ENCODE measurements around the gene CDH13. TPM values are rescaled to one million over a fixed set of nuclear protein-coding genes. Genes with fewer than 3 reads are reported as not detected.

Gene CDH13
- total and polyA plus RNA-seq, 10 of the 15 experiments (the other 5 are each of a cell fraction or from before 2014, with no cell fraction given): under 0.01 to 0.05 TPM; not detected in 8

DNA sequence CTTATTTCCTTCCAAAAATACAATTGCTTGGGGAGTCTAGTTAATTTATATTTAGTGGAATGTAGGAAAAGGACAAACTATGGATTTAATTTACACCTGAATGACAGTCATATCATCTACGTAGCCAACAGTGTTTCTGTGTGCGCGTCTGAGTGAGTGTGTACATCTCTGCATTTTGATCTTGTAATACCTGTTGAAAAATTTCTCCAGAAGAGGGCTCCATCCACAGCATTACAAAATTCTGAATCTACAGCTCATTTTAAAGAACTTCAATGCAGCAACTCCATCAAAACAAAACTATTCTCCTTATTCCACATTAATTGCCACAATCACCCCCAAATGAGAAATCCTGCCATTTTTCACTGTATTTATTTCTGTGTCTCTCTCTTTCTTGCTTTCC is 3.9 kb downstream of the CDH13 start:
- intact Hi-C loops (cut with micrococcal nuclease; ENCODE audit: unreplicated experiment): loop anchor here (10.0 kb wide), 2 partner anchors 164 to 584 kb away; no protein-coding TSS in a partner anchor
- ChIA-PET RAD21 (ENCODE audit: unreplicated experiment) (interaction anchor here (0.6 to 0.8 kb wide), 4 partner anchors 10 to 188 kb away, joined by 3 read pairs; no protein-coding TSS in a partner anchor), CTCF (interaction anchor here (0.6 to 2.1 kb wide), 15 partner anchors 8 to 622 kb away, joined by 3 to 17 read pairs (median 4); no protein-coding TSS in a partner anchor), SMC1A (ENCODE audit: uncharacterized antibody, unreplicated experiment) (interaction anchor here (0.7 to 1.0 kb wide), 7 partner anchors 9 to 367 kb away, joined by 3 to 5 read pairs (median 3); no protein-coding TSS in a partner anchor), POLR2A (interaction anchor here (0.6 kb wide), 1 partner anchor 175 kb away, joined by 4 read pairs; no protein-coding TSS in a partner anchor)
- H3K4me1 ChIP-seq (ENCODE audit: control insufficient read depth, insufficient read depth, low read length): no peaks in the 10 kb centered on the region
- no peak for DNase-seq (ENCODE audit: low read depth, low spot score)
- H3K9me3 ChIP-seq (replicated peaks; ENCODE audit: control insufficient read depth, insufficient read depth, low read length): no peaks in the 10 kb centered on the region
- TF ChIP-seq RCOR1 (conservative IDR thresholded peaks at IDR 0.05; ENCODE audit: low read depth, low read length) (no peak), RAD21 (IDR thresholded peaks at IDR 0.05; ENCODE audit: insufficient read depth, low read depth, low read length) (peak; percentile 56), SMC3 (IDR thresholded peaks at IDR 0.05; ENCODE audit: borderline replicate concordance, low read length) (peak; percentile 32; the same call in 1 of the 2 replicates), CHD2 (IDR thresholded peaks at IDR 0.05; ENCODE audit: borderline replicate concordance, low read depth, low read length) (no peak)
- TF ChIP-seq, protein P1, sequence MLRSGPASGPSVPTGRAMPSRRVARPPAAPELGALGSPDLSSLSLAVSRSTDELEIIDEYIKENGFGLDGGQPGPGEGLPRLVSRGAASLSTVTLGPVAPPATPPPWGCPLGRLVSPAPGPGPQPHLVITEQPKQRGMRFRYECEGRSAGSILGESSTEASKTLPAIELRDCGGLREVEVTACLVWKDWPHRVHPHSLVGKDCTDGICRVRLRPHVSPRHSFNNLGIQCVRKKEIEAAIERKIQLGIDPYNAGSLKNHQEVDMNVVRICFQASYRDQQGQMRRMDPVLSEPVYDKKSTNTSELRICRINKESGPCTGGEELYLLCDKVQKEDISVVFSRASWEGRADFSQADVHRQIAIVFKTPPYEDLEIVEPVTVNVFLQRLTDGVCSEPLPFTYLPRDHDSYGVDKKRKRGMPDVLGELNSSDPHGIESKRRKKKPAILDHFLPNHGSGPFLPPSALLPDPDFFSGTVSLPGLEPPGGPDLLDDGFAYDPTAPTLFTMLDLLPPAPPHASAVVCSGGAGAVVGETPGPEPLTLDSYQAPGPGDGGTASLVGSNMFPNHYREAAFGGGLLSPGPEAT (IDR thresholded peaks at IDR 0.05; ENCODE audit: low read depth): no peak
- no peaks in the 10 kb centered on the region for H4K20me1 ChIP-seq (ENCODE audit: control insufficient read depth, insufficient read depth)
- H3K27me3 ChIP-seq (replicated peaks in 1 of 2; ENCODE audit: control insufficient read depth in 2 of 2, insufficient read depth in 2 of 2, low read length in 1 of 2): peaks cover 6 to 11% of the 10 kb centered on the region in 2 experiments
- no peak overlapping the region for H3K9ac ChIP-seq (ENCODE audit: control insufficient read depth, insufficient read depth, low read length)
- H3K4me3 ChIP-seq: no peak overlapping the region
- no peaks in the 10 kb centered on the region for H3K36me3 ChIP-seq (ENCODE audit: control insufficient read depth in 2 of 2, insufficient read depth in 2 of 2, low read length in 1 of 2)
- H3K27ac ChIP-seq (ENCODE audit: control insufficient read depth, insufficient read depth): no peak overlapping the region
- in situ Hi-C loops (cut with MboI): no loop called here
- H3K4me2 ChIP-seq (ENCODE audit: control insufficient read depth, insufficient read depth): no peak overlapping the region
- ATAC-seq: peak; percentile 39; the same call in 1 of the 3 replicates
- no peak for FAIRE-seq
- BruUV-seq (replicated peaks): no TSS peak
- no peak overlapping the region for H2AFZ ChIP-seq (ENCODE audit: control insufficient read depth, low read depth, low read length)
- WGBS (ENCODE audit: insufficient coverage, insufficient replicate concordance, low lambda C conversion rate, missing lambda C conversion rate): 77% methylated on average over 3 of the region's 3 CpGs
- no peaks in the 10 kb centered on the region for H3K79me2 ChIP-seq (ENCODE audit: control insufficient read depth, insufficient read depth, low read length)
